GM12891 (cell line): ENCODE measurements around the gene AGO3.

Source experiments
- DNase-seq: peaks from one replicate; pipeline ENCODE4 v3.0.0; 2011; ENCODE audit warnings: low spot score; ENCODE audit not compliant: insufficient read length
- FAIRE-seq: peaks from 2 replicates; lab custom pipeline; 2011; peaks lifted over from hg19 to GRCh38; lab: Jason Lieb, UNC
- PAX5 ChIP-seq: IDR thresholded peaks from 2 replicates; pipeline ENCODE4 v1.6.1; 2011; ENCODE audit warnings: low read length, moderate library complexity, mild to moderate bottlenecking; ENCODE audit not compliant: insufficient read depth, severe bottlenecking
- POLR2A ChIP-seq: IDR thresholded peaks from 2 replicates; pipeline ENCODE4 v1.6.1; 2011; ENCODE audit warnings: low read depth, low read length, control low read depth
- POLR2AphosphoS5 ChIP-seq: IDR thresholded peaks from 2 replicates; pipeline ENCODE4 v1.6.1; 2011; ENCODE audit warnings: low read depth, low read length, control low read depth
- POU2F2 ChIP-seq: IDR thresholded peaks from 2 replicates; pipeline ENCODE4 v1.6.1; 2011; ENCODE audit warnings: low read depth, mild to moderate bottlenecking, control low read depth, low read length, moderate library complexity
- SPI1 ChIP-seq: IDR thresholded peaks from 2 replicates; pipeline ENCODE4 v1.6.1; 2011; ENCODE audit warnings: low read depth, low read length, control low read depth
- TAF1 ChIP-seq: IDR thresholded peaks from 2 replicates; pipeline ENCODE4 v1.6.1; 2011; ENCODE audit warnings: low read depth, low read length, control low read depth

The AGO3 gene

GRCh38 chr1:36116901-36117300, 186.0 kb downstream of the AGO3 start:
- TF ChIP-seq POLR2AphosphoS5, result no peak
- no peak for TF ChIP-seq TAF1
- TF ChIP-seq POLR2A, result no peak
- TF ChIP-seq POU2F2, result no peak
- TF ChIP-seq PAX5, result no peak
- TF ChIP-seq SPI1, result no peak
- DNase-seq, result no peak
- FAIRE-seq, result no peak

- DNase-seq (no peak), FAIRE-seq (no peak)
- no peak for TF ChIP-seq PAX5
- no peak for TF ChIP-seq TAF1
- no peak for TF ChIP-seq SPI1
- TF ChIP-seq POLR2AphosphoS5, result no peak
- TF ChIP-seq POU2F2, result no peak
These were observed 187.7 kb downstream of the AGO3 start for GRCh38 chr1:36118447-36119204.

- TF ChIP-seq POLR2A (no peak), POU2F2 (no peak), TAF1 (no peak), POLR2AphosphoS5 (no peak), PAX5 (no peak), SPI1 (no peak)
- DNase-seq (no peak), FAIRE-seq (no peak)
These were observed 188.6 kb downstream of the AGO3 start for GRCh38 chr1:36119456-36119855.
